Cardiac septum (tissue), 1 donor: Measurements from ENCODE around the gene WDR45. TPM values are rescaled to one million over a fixed set of nuclear protein-coding genes. Genes with fewer than 3 reads are reported as not detected.

Experiments
- DNase-seq: peaks from one replicate; pipeline ENCODE4 v3.0.0-alpha.2; 2020; ENCODE audit warnings: low spot score
- intact Hi-C: fragments of 100-400 bp; cut with DNase I; formaldehyde crosslinking; loops from one replicate; pipeline ENCODE4 v1.14.0; 2022
- total RNA-seq: library from RNA; stranded (reverse); fragmentation: NEBNext Ultra II Directional; extraction: Animal tissue kit (Norgen Biotek cat#: 25700); gene quantifications from one replicate; pipeline ENCODE4 v1.2.1, GENCODE V29; 2021
- donor health status: DM: no; HTN: no; CAD: no.

The WDR45 gene
- total RNA-seq, 1 donor from 2014 or later, result 68.1 TPM

DNA sequence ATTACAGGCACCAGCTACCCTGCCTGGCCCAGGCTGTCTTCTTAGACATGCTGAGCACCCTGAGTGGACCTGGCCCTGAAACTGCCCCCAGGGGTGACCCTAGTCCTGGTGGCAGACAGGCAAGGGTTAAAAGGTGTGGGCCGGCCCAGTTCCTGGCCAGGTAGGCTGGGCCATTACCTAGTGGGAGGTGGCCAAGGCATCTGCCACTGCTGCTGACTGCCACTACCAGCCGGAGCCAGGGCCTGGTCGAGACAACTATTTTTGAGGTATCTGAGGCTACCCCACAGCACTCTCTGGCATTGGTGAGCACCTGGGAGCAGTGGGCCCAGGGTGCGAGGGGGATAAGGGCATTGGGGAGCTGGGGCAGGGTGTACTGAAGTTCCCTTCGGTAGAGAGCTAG is 20.9 kb downstream of the WDR45 start, which contains the start of gene CCDC120:
CCDC120 (plus strand) TSS at position 206 of the 400 bp plus-strand sequence. CDS start 3,043 bp downstream, outside the sequence.
- no peak for DNase-seq
- intact Hi-C loops, result no loop called here

DNA sequence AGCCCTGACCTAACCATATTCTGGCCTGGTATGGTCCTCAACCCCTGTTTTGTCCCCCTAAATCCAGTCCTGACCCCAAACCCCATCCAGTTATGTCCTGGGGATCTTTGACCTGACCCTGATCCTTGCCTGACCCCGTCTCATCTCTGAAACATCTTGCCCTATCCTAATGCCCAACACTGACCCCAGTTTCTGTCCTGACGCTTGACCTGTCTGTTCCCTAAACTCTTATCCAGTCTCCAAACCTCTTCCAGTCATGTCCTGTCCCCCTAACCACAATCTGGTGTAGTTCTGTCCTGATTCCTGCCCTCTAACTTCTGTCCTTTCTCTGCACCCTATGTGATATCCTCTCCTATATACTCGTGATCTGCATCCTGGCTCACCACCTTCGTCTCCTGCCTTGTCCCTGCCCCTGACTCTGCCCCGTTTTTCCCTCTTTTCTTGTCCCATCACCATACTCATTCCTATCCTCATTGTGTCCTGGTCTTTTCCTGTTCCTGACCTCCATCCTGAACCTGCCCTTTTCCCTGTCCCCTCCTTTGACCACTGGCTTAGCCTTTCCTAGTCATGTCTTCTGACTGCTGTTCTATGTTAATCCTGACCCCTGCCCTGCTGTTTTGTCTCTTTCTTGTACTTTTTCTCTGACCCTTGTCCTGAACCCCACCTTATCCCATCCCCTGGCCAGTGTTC is 25.5 kb downstream of the WDR45 start:
- intact Hi-C loops, result no loop called here
- DNase-seq, result no peak

DNA sequence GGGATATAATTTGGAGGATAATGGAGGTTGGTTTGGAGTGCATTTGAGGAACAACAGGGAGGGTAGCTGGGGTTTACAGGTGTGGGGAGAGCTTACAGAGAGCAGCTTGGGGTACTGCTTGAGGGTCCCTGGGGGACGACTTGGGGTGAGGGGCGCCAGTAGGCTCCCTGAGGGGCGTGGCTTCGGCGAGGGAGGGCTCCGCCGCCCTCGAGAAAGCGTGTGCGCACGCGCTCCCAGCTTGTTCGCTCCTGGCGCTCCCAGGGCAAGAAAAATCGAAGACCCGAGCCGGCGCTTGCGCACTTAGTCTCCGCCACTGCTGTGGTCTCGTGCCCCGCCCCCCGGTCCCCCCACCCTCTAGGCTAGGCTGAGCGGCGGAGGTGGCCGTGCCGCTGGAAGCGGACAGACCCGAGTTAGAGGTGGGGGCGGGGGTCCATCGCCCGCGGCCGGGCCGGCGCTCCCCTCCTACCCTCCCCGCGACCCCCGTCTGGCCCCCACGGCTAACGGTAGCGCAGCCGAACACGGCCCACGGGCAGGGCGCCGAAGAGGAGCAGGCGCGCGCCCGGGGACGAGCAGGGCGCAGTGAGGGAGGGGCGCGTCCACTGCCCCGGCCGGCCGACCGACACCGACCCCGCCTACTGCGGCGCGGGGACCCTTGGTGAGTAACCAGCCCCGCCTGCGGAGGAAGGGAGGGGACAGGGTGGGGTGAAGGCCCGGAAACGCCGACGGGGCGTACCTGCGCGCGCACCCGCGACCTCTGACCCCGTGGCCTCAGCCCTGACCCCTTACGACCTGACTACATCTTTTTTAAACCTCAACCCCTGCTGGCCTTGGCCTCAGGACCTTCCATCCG is 26.2 kb downstream of the WDR45 start:
- intact Hi-C loops, result no loop called here

DNA sequence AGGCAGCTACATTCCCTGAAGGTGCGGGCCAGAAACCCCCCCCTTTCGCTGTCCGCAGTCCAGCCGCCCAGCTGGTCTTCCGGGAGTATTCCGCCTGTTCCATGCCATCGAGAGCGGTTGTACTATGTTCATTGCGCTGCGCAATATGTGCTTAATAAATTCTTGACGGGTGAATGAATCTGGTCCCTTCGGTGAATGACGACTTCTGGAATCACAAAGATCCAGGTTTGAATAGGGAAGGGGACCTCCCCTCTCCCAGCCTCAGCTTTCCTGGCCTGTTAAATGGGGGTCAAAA is 35.8 kb downstream of the WDR45 start:
- intact Hi-C loops, result loop anchor here (5.0 kb wide), 3 partner anchors 72 to 242 kb away; partner anchors contain the start of genes HDAC6, KCND1 and OTUD5
- no peak for DNase-seq

More for the DNA sequence above, 26.2 kb downstream of the WDR45 start:
- no peak for DNase-seq

DNA sequence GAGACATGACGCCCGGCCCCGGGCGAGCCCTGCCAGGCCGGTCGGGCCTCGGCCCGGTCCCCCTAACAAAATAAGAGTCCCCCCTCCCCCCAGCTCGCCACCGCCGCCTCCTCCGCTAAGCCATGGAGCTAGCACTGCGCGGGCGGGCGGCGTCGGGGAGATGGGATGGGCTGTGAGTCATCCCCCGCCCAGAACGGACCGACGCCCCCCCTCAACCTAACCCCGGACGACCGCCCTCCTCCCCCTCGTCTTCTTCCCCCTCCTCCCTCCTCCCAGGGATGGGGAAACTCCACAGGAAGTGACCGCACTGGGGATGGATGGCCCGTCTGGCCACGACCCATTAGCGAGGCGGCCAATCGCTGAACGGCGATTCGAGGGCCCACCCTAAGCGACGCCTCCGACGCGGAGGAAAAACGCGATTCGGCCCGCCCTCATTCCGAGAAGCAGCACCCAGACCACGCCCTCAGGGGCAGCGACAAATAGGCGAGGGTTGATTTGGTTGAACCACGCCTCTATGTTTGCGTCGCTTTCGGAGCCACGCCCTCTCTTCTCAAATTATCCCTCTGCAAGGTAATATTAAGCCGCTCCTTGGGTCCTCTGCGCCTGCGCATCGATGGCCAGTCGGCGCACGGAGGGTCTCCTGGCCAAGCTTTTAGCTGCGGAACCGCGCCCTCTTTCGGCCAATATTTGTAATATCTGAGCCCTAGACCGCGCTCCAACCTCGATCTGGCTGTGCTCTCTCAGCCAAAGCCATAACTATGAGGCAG is 36.3 kb downstream of the WDR45 start, which contains the start of gene TFE3:
TFE3 (minus strand) TSS at position 138 of the 767 bp plus-strand sequence; CDS start at position 7, 131 bp downstream.
- peak; percentile 98 for DNase-seq
- intact Hi-C loops, result loop anchor here (5.0 kb wide), 3 partner anchors 71 to 241 kb away; partner anchors contain the start of genes HDAC6, KCND1 and OTUD5

DNA sequence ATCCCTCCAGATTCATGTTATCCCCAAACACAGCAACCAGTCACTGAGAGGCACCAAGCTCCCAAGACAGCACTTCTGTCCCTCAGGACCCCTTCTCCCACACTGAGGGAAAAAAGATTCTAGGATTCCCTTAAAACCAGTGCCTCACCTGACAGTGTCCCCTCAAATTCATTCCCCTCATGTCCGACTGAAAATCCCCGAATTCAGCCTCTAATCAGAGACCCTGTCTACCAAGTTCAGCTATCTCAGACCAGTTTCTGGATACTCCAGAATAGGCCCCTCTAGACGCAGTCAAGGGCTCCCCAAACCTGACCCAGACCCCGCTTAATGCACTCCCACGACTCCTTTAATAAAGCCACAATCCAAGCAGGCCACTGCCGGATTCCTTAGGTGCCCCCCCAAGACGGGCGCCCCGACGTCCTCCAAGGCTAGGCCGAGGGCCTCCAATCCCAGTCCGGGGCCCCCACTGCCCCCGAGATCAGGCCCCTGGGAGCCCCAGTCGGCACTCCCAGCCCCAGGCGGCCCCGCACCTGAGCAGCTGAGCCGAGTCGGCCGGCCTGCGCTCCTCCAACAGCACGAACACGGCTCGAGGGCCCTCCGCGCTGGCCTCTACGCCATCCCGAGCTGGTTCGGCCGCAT is 37.0 kb downstream of the WDR45 start:
- intact Hi-C loops, result loop anchor here (5.0 kb wide), 3 partner anchors 70 to 240 kb away; partner anchors contain the start of genes HDAC6, KCND1 and OTUD5
- no peak for DNase-seq

DNA sequence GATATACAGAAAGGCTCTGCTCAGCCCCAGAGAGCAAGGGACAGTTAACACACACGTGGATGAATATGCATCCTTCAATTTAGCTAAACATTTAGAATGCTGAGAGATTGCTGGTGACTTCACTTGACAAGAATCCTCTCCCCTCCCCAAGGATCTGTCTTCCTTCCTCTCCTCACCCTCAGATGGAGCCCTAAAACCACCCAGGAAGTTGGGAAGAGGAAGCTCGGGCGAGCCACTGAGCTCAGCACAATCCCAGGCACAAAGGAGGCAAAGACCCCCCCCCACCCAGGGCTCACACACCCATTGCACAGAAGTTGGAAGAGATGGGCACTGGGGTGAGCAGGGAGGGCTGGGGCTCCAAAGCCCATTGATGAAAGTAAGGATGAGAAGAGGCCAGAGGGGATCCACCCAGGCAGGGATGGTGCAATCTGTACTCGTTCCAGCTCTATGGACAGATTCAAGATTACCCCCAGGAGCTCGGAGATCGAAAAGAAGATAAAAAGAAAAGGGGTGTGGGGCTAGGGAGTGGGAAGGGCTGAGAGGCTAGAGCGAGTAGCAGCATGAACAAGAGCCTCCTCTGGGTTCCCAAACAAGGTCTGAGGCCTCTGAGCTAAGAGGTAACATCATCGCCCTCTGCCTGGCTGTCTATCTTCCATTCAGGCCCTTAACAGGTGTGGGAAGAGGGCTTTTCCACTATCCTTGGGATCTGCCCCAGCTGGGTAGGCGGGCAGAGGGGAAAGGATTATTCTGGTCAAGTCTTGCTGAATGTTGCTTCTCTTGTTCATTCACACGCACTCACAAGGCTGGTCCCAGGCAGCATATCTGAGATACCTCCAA is 37.7 kb downstream of the WDR45 start:
- DNase-seq, result no peak
- intact Hi-C loops, result loop anchor here (5.0 kb wide), 3 partner anchors 70 to 240 kb away; partner anchors contain the start of genes HDAC6, KCND1 and OTUD5

DNA sequence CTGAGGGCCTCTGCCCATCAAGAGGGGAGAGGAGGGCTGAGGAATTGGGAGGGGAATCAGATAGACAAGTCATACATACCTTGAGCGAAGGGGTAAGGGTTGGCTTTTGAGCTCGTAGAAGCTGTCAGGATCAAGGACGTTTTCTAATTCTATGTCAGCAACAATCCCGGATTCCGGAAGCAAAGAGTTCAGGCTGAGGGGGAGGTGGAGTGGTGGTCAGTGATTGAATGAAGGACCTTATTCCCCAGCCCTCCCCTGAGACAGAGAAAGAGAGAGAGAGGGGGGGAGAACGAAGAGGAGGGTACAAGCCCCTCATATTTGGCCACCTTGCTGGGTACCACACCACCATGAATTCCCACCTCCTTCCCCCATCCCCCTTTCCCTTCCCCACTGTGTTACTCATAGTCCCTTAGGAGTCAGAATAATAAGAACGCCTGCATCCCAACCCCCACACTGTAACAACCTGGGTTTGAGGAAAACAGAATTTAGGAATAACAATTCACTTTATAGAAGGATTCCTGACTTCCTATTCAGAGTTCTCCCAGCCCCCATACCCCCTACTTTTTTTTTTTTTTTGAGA is 39.2 kb downstream of the WDR45 start:
- intact Hi-C loops, result loop anchor here (5.0 kb wide), 3 partner anchors 68 to 238 kb away; partner anchors contain the start of genes HDAC6, KCND1 and OTUD5
- DNase-seq, result no peak

DNA sequence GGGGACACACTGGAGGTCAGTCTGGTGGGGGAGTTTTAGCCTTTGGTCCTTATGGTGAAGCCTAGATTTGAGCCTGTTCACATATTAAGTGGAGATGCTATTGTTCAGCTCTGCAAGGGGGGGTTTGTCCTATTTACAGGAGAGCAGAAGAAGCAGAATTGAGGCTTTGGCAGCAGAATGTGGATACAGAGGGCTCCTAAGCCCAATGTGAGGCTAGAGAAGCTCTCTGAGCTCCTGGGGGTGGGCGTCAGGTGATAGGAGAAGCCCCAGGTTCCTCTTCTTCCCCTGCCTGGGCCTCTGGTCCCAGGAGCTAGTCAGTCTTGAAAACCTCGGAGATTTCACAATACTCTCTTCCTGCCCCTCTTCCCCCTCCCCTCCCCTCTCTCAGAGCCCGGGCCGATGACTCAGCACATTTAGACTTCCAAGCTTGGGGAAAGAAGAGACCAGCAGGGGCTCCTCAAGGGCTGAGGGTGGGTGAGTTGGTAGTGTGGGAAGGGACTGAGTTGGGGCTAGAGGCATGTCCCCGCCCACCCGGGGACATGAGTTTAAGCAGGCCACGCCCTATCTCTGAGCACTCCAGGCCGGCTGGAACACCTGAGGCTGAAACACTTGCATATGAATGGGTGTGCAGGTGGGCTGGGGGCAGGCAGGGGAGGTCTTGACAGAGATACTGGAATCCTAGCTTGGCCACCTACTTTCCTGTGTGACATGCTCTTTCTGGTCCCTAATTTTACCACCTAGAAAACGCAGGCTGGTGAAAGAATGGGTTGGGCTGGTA is 39.9 kb downstream of the WDR45 start:
- peak; percentile 84 for DNase-seq
- intact Hi-C loops, result loop anchor here (5.0 kb wide), 3 partner anchors 67 to 237 kb away; partner anchors contain the start of genes HDAC6, KCND1 and OTUD5

DNA sequence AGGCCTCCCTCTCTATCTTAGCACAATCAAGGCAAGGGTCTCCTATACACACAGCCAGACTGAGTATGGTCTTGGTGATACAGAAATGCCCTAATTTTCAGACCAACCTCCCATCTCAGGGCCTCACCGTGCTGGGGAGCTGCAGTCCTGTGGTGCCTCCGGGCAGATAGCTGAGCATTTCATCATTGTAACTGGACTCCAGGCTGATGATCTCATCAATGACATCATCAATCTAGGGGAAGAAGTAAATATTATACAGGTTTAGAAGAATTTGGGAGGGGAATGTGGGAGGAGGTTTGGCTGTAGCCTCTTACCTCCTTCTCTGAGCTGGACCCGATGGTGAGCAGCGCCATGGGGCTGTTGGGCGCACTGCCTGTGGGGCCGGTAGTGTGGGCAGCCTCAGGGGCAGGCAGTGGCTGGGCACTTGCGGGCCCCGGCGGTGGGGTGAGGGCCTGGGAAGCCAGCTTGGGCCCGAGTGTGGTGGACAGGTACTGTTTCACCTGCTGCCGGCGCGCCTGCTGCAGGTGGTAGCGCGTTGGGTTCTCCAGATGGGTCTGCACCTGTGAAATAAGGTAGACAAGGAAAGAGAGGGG is 41.7 kb downstream of the WDR45 start:
- intact Hi-C loops, result no loop called here
- DNase-seq, result no peak

DNA sequence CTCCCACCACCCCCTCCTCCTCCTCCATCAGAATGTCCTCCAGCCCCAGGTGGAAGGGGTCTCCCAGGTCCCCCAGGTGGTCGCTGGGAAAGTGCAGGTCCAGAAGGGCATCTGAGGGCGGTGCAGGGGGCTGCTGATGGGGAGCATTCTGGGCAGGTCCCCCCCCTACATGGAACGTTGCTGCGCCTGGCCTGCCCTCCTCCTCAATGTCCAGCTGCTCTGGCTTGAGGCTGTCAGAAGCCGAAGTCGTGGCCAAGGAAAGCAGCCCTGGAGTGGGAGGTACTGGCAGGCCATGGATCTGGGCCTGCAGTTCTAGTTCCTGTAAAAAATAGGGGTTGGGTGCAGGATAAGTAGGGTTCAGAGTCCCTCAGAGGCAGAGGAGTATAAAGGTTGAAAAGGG is 49.4 kb downstream of the WDR45 start:
- no peak for DNase-seq
- intact Hi-C loops, result no loop called here

DNA sequence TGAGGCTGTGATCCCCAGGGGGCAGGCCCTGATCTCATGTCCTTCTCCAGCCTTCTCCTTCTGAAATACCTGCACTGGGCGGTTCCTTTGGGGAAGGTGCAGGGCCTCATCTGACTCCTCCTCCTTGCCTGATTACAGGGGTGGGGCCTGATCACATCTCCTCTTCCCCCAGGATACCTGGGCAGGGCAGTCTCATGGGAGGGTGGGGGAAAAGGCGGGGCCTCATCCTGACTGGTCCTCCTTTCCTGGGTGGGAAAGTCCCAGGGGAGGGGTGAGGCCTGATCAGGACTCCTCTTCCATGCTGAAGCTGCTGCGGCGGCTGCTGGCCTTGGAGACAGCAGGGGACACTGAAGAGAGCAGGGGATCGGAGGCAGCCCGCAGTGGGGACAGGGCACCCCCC is 49.8 kb downstream of the WDR45 start:
- no peak for DNase-seq
- intact Hi-C loops, result no loop called here

Other genes with a start within 250 kb of the WDR45 start
- 4.1 TPM for gene PCSK1N, start 244.3 kb downstream of the WDR45 start, total RNA-seq
- 49.8 TPM for gene TIMM17B, start 182.1 kb downstream of the WDR45 start, total RNA-seq
- gene PQBP1, start 182.0 kb downstream of the WDR45 start, total RNA-seq, result 42.2 TPM
- 13.0 TPM for gene SLC35A2, start 168.2 kb downstream of the WDR45 start, total RNA-seq
- gene PIM2, start 160.9 kb downstream of the WDR45 start, total RNA-seq, result 2.7 TPM
- 29.1 TPM for gene OTUD5, start 122.3 kb downstream of the WDR45 start, total RNA-seq
- gene KCND1, start 108.0 kb downstream of the WDR45 start, total RNA-seq, result 0.27 TPM
- gene GRIPAP1, start 77.6 kb downstream of the WDR45 start, total RNA-seq, result 24.9 TPM
- 21.9 TPM for gene TFE3, start 36.5 kb downstream of the WDR45 start, total RNA-seq
- 1.7 TPM for gene CCDC120, start 20.9 kb downstream of the WDR45 start, total RNA-seq
- 14.8 TPM for gene PRAF2, start 5.9 kb downstream of the WDR45 start, total RNA-seq
- 18.7 TPM for gene GPKOW, start 43.8 kb upstream of the WDR45 start, total RNA-seq
- gene MAGIX, start 82.9 kb upstream of the WDR45 start, total RNA-seq, result 3.4 TPM
- gene PLP2, start 92.0 kb upstream of the WDR45 start, total RNA-seq, result 84.9 TPM
- 10.3 TPM for gene PRICKLE3, start 106.5 kb upstream of the WDR45 start, total RNA-seq
- gene SYP, start 120.3 kb upstream of the WDR45 start, total RNA-seq, result 1.2 TPM
- gene CACNA1F, start 153.5 kb upstream of the WDR45 start, total RNA-seq, result 0.08 TPM
- gene CCDC22, start 155.6 kb upstream of the WDR45 start, total RNA-seq, result 10.6 TPM
- gene FOXP3, start 184.8 kb upstream of the WDR45 start, total RNA-seq, result 0.11 TPM
- 23.4 TPM for gene PPP1R3F, start 189.9 kb upstream of the WDR45 start, total RNA-seq
- not detected for gene GAGE10, start 223.8 kb upstream of the WDR45 start, total RNA-seq
- not detected for gene GAGE12J, start 242.2 kb upstream of the WDR45 start, total RNA-seq